ENCODE results near the gene PALD1.

Gene PALD1

DNA sequence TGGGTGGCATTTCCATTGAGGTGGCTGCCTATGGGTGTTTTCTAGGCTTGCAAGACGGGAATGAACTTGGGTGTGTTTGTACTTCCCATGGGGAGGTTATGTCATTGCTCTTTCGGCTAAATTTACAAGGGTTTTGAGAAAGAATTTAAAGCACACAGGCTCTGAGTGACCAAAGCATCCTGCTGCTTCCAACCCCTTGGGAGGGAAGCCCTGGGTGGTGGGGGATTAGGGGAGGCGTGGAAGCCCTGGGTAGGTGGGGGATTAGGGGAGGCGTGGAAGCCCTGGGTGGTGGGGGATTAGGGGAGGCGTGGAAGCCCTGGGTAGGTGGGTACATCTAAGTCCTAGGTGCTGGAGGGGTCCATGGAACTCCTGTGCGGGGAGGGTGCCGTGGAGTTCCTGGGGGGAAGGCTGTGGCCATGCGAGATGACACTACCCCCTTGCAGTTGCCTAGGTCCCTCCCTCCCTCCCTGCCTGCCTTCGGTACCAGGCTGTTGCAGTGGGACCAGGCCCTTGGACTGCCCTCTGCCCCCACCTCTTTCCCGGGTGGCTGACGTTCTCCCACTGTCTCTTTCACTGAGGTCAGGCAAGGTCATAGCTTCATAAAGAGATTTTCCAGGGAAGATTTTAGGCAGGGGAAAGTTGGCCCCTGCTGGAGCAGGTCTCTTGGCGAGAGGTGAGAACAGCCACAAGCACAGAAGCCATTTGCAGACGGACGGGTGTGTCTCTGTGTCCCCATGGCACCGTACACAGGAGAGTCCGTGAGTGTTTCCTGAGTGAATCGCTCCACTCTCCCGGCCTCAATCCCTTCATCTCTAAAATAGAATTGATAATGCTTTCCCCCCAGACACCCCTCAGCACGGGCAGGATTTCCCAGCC is 104.5 kb downstream of the PALD1 start:
- Mint-ChIP-seq H3K4me3 (no peak overlapping the region), H3K27ac (no peak overlapping the region), H3K36me3 (ENCODE audit: low read depth) (no peaks in the 10 kb centered on the region), H3K4me1 (ENCODE audit: low read depth) (peaks cover 34% of the 10 kb centered on the region), H3K9me3 (no peaks in the 10 kb centered on the region), H3K27me3 (peaks cover 13% of the 10 kb centered on the region)
- intact Hi-C loops (cut with micrococcal nuclease) = no loop called here

DNA sequence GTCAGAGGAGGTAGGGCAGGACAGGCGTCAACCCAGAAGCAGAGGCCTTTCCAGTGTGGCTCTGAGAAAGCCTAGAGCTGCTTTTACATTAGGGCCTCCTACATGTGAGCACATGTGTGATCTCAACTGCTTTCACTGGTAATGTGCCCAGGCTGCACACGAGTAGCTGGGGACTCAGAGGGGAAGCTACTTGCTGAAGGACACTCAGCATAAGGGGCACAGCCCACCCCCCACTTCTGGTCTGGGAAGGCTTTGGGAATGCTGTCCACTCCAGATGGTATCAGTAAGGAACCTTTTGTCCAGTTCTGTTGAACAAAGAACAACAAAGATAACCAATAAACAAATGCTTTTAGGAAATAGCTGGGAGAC is 105.1 kb downstream of the PALD1 start:
- Mint-ChIP-seq H3K4me1 (ENCODE audit: low read depth) (peaks cover 34% of the 10 kb centered on the region), H3K27ac (no peak overlapping the region), H3K9me3 (no peaks in the 10 kb centered on the region), H3K4me3 (no peak overlapping the region), H3K36me3 (ENCODE audit: low read depth) (no peaks in the 10 kb centered on the region), H3K27me3 (peaks cover 16% of the 10 kb centered on the region)
- intact Hi-C loops (cut with micrococcal nuclease) = no loop called here

DNA sequence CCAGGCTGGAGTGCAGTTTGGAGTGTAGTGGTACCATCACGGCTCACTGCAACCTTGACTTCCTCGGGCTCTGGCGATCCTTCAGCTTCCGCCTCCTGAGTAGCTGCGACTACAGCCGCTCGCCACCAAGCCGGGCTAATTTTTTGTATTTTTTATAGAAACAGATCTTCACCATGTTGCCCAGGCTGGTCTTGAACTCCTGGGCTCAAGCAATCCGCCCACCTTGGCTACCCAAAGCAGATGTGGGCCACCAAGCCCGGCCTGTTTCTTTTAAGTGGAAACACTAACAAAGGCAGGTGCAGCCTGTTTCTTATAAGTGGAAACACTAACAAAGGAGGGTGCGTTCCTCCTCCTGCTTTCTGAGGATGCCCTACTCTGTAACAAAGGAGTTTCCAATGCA is 105.8 kb downstream of the PALD1 start:
- peaks cover 22% of the 10 kb centered on the region for H3K27me3 Mint-ChIP-seq
- H3K9me3 Mint-ChIP-seq = no peaks in the 10 kb centered on the region
- H3K36me3 Mint-ChIP-seq (ENCODE audit: low read depth) = no peaks in the 10 kb centered on the region
- H3K4me1 Mint-ChIP-seq (ENCODE audit: low read depth) = peaks cover 36% of the 10 kb centered on the region
- intact Hi-C loops (cut with micrococcal nuclease) = no loop called here
- H3K27ac Mint-ChIP-seq = no peak overlapping the region
- H3K4me3 Mint-ChIP-seq = no peak overlapping the region

DNA sequence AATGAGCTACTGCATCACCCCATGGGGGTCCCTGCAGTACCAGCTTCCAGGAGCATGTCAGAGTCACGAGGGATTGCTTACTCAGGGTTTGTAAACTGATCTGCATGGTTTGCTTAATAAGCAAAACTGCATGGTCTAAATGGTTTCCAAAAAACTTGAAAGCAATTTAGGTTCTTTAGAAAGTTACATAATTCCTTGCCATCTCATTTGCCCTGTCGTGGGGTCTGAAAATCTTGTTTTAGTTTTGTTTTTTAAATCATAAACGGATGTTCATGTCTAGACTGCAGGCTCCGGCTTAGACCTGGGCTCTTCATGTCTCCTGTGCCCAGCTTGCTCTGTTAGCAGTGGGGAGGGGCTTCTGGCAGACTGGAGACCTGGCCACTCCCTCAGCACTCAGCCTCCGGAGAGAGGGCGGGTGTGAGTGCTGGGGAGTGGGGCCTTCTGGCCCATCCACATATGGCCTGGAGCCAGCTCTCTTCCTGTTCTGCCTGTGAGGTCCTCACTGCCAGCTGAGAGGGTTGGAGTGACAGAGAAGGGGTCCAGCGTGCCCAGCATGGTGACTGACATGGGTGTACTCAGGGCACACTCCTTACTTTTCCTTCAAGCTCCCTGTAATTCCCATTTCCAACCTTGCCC is 106.5 kb downstream of the PALD1 start:
- Mint-ChIP-seq H3K36me3 (ENCODE audit: low read depth) (no peaks in the 10 kb centered on the region), H3K27me3 (peaks cover 26% of the 10 kb centered on the region), H3K4me3 (no peak overlapping the region), H3K27ac (no peak overlapping the region), H3K4me1 (ENCODE audit: low read depth) (peaks cover 36% of the 10 kb centered on the region), H3K9me3 (no peaks in the 10 kb centered on the region)
- intact Hi-C loops (cut with micrococcal nuclease) = no loop called here

DNA sequence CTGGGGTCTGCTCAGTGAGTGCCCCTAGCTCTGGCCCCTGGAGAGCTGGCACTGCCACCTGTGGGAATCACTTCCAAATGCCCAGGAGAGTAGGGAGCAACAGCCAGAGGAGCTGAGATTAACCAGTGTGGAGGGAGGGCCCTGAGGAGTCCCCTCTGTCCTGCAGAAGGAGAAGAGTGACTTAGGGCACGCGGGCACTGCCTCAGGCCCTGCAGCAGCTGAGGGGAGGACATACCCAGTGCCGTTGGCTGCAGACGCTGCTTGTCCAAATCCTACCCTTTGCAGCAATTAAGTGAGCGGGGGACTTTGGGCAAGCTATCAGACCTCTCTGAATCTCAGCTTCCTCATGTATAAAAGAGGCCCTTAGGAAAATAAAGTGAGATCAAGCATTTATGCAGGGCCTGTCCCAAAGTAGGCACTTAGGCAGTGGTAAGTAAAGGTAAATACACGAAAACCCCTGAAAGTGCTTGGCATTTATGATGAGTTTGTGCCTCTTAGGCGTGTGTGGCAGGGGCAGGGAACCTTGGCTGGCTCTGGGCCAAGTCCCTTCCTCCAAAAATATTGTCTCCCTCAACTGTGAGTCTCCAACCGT is 107.1 kb downstream of the PALD1 start:
- Mint-ChIP-seq H3K4me3 (no peak overlapping the region), H3K27me3 (peaks cover 29% of the 10 kb centered on the region), H3K36me3 (ENCODE audit: low read depth) (no peaks in the 10 kb centered on the region), H3K27ac (no peak overlapping the region), H3K4me1 (ENCODE audit: low read depth) (peaks cover 35% of the 10 kb centered on the region), H3K9me3 (no peaks in the 10 kb centered on the region)
- intact Hi-C loops (cut with micrococcal nuclease) = no loop called here

DNA sequence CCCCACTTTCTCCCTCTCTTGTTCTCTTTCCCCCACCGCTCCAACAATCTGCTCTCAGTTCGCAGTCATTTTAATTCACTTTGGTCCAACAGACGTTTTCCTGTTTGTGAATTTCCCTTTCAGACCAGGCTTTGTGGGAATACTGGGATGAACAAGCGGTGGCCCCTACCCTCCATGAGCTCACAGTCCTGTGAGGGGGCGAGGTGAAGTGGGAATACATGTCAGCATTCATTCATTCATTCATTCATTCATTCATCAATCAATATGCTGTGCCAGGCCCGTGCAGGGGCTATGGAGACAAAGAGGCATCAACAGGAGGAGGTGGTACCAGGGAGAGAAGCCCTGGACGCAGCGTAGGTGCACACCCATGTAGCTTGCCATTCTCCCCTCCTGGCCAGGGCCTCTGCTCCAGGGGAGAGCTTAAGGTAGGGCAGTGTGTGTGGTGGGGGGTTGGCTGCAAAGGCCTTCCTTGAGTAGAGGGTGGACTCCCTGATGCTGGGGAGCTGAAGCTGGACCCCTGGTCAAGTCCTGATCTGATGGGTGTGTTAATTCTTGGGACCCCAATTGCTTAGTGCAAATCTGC is 107.9 kb downstream of the PALD1 start:
- H3K4me3 Mint-ChIP-seq = no peak overlapping the region
- peaks cover 35% of the 10 kb centered on the region for H3K27me3 Mint-ChIP-seq
- H3K27ac Mint-ChIP-seq = no peak overlapping the region
- H3K4me1 Mint-ChIP-seq (ENCODE audit: low read depth) = peaks cover 35% of the 10 kb centered on the region
- intact Hi-C loops (cut with micrococcal nuclease) = no loop called here
- H3K9me3 Mint-ChIP-seq = no peaks in the 10 kb centered on the region
- H3K36me3 Mint-ChIP-seq (ENCODE audit: low read depth) = no peaks in the 10 kb centered on the region

DNA sequence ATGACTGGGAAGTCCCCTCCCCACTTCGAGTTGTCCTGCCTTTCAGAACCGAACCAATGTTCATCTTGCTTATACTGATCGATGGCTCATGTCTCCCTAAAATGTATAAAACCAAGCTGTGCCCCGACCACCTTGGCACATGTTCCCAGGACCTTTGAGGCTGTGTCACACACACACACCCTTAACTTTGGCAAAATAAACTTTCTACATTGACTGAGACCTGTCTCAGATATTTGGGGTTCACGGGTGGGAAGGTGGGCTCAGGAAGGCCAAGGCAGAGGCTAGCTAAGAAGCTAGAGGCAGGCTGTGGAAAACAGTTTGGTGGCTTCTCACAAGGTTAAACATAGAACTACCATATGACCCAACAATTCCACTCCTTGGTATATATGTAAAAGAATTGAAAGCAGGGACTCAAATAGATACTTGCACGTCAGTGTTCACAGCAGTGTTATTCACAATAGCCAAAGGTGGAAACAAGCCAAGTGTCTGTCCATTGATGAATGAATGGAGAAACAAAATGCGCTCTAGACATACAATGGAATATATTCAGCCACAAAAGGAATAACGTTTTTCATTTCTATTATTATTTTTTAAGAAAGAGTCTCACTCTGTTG is 108.6 kb downstream of the PALD1 start:
- Mint-ChIP-seq H3K27me3 (peaks cover 36% of the 10 kb centered on the region), H3K36me3 (ENCODE audit: low read depth) (no peaks in the 10 kb centered on the region), H3K4me1 (ENCODE audit: low read depth) (peaks cover 35% of the 10 kb centered on the region), H3K4me3 (no peak overlapping the region), H3K27ac (no peak overlapping the region), H3K9me3 (no peaks in the 10 kb centered on the region)
- intact Hi-C loops (cut with micrococcal nuclease) = no loop called here

DNA sequence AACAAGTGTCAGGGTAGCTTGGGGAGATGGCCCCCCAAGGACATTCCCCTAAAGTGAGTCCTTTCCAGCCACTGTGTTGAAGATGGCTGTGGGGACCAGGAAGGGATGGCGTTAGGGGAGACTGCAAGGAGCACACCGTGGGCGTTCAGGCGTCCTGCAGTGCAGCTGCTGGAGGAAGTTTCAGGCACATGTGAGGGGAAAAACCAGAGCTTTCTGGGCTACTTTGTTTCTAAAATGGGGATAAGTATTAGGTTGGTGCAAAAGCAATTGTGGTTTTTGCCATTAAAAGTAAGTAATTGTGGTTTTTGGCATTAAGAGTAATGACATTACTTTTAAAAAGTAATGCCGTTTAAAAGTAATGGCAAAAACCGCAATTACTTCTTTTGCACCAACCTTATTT is 109.7 kb downstream of the PALD1 start:
- Mint-ChIP-seq H3K27me3 (peaks cover 39% of the 10 kb centered on the region), H3K9me3 (no peaks in the 10 kb centered on the region), H3K4me3 (no peak overlapping the region), H3K4me1 (ENCODE audit: low read depth) (peaks cover 45% of the 10 kb centered on the region), H3K36me3 (ENCODE audit: low read depth) (no peaks in the 10 kb centered on the region), H3K27ac (no peak overlapping the region)
- intact Hi-C loops (cut with micrococcal nuclease) = no loop called here

DNA sequence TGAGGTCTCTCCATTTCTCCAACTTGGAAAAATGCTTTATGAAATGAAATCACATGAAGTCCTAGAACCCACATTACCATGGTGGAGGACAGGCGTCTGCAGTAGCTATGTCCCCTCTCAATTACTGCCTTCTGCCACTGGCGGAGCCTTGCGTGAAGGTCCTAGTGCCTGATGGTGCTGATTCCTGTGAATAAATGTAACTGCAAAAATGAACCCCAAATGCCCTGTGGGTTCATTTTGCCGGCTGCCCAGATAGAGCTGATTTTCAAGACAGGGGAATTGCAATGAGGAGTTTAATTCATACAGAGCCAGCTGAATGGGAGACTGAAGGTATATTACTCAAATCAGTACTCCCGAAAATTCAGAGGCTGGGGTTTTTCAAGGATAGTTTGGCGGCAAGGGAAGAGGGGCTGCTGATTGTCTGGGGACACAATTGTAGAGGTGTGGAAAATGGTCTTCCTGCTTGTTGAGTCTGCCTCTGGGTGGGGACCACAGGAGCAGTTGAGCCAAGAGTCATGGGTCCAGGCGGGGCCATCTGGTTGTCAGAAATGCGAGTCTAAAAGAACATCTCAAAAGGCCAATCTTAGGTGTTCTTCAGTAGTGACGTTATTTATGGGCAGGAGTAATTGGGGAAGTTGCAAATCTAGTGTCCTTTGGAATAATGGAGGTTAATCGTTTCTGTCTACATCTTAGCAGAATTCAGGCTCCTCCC is 110.4 kb downstream of the PALD1 start:
- Mint-ChIP-seq H3K4me3 (no peak overlapping the region), H3K27me3 (peaks cover 40% of the 10 kb centered on the region), H3K27ac (no peak overlapping the region), H3K9me3 (no peaks in the 10 kb centered on the region), H3K4me1 (ENCODE audit: low read depth) (peaks cover 45% of the 10 kb centered on the region), H3K36me3 (ENCODE audit: low read depth) (no peaks in the 10 kb centered on the region)
- intact Hi-C loops (cut with micrococcal nuclease) = no loop called here

DNA sequence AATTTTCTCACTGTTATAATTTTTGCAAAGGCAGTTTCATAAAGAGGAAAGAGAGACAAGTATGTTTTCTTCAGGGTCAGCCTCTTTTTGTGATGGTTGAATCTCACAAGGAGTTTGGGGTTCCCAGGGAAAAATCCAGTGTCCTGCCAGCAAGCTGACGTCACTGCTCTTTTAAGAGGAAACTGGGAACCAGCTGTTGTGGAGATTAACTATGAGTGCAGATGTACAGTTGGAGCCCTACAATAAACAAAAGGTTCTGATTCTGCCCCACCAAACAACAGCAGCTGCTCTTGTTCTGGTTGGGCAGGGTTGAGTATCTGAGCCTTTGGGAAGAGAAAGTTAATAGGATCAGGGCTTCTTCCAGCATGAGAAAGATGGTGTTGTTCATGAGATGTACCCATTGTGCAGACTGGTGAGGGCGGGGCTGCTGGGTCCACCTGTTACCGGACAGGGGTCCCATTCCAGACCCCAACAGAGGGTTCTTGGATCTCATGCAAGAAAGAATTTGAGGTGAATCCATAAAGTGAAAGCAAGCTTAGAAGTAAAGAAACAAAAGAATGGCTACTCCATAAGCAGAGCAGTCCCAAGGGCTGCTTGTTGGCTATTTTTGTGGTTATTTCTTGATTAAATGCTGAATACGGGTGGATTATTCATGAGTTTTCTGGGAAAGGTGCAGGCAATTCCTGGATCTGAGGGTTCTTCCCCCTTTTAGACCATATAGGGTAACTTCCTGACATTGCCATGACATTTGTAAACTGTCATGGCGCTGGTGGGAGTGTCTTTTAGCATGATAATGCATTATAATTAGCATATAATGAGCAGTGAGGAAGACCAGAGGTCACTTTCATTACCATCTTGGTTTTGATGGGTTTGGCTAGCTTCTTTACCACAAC is 111.4 kb downstream of the PALD1 start:
- H3K27me3 Mint-ChIP-seq = peaks cover 43% of the 10 kb centered on the region
- H3K4me1 Mint-ChIP-seq (ENCODE audit: low read depth) = peaks cover 41% of the 10 kb centered on the region
- H3K27ac Mint-ChIP-seq = no peak overlapping the region
- H3K36me3 Mint-ChIP-seq (ENCODE audit: low read depth) = no peaks in the 10 kb centered on the region
- no peak overlapping the region for H3K4me3 Mint-ChIP-seq
- H3K9me3 Mint-ChIP-seq = no peaks in the 10 kb centered on the region
- intact Hi-C loops (cut with micrococcal nuclease) = no loop called here

DNA sequence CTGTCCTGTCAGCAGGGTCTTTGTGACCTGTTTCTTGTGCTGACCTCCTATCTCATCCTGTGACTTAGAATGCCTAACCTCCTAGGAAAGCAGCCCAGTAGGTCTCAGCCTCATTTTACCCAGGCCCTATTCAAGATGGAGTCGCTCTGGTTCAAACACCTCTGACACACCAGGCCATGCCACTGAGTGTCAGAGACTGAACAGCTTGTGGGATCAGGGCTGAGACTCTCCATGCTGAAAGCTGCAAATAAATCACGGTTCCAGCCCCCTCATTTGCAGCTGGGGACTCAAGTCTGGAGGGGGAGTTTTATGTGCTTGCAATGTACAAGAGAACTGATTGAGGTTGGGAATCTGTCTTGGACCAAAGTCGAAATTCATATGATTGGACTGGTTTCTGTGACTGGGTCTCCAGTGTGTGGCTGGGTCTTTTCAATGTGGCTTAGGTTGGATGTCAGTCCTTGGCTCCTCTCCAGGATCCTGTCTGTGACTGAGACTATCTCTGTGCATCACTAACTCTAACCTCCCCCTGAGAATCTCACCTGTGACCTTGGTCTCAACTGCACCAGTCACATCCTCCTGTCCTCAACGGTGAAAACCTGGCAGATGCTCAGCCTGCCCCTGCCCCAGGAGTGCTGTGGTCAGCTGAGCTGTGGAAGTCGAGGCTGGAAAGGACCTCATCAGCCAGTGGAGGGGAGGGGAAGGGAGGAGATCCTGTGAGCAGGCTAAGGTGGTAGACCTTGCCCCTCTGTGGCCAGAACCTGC is 112.3 kb downstream of the PALD1 start:
- Mint-ChIP-seq H3K4me1 (ENCODE audit: low read depth) (peaks cover 33% of the 10 kb centered on the region), H3K27ac (no peak overlapping the region), H3K36me3 (ENCODE audit: low read depth) (no peaks in the 10 kb centered on the region)

DNA sequence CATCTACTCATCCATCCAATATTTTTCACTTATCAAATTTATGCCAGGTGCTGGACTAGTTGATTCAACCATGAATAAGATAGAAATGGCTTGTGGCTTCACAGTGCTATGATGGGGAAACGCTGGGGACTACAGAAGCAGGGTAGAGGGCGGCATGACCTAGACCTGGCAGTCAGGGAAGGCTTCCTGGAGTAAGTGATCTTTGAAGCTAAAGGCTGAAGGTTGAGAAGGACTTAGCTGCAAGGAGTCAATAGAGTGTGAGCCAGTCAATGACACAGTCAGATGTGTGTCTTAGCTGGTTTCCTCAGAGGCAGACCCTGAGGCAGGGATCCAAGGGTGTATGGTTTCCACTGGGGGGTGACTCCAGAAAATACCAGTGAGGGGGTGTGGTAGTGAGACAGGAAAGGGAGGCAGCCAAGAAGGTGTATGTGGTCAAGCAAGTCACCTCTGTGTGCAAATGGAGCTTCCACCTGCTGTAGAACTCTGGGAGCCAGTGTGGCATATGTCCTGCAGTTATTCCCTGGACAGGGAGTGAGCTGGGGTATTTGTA is 113.7 kb downstream of the PALD1 start:
- Mint-ChIP-seq H3K27ac (no peak overlapping the region), H3K4me3 (no peak overlapping the region), H3K27me3 (peaks cover 41% of the 10 kb centered on the region), H3K4me1 (ENCODE audit: low read depth) (peaks cover 33% of the 10 kb centered on the region), H3K36me3 (ENCODE audit: low read depth) (no peaks in the 10 kb centered on the region), H3K9me3 (no peaks in the 10 kb centered on the region)
- intact Hi-C loops (cut with micrococcal nuclease) = no loop called here

More for the DNA sequence above, 112.3 kb downstream of the PALD1 start:
- no peaks in the 10 kb centered on the region for H3K9me3 Mint-ChIP-seq
- intact Hi-C loops (cut with micrococcal nuclease) = no loop called here
- H3K4me3 Mint-ChIP-seq = no peak overlapping the region
- H3K27me3 Mint-ChIP-seq = peaks cover 42% of the 10 kb centered on the region
